GM19328 (cell line): ENCODE results near the gene GNA14.
"Not testable (repeated sequence)": the region's sequence is repeated elsewhere in the genome, so short reads cannot be mapped to it uniquely, and the experiment has no call there.

ENCODE experiments used
- ATAC-seq: cut with Tn5 transposase; IDR thresholded peaks from one replicate; pipeline ENCODE4 v1.9.1; 2021; ENCODE audit warnings: mild to moderate bottlenecking, moderate library complexity; ENCODE audit not compliant: unreplicated experiment

Gene GNA14

GRCh38 chr9:77422969-77423368, 225.2 kb downstream of the GNA14 start:
- ATAC-seq, result no peak

- no peak for ATAC-seq
These were observed 226.4 kb downstream of the GNA14 start for GRCh38 chr9:77421506-77422265.

GRCh38 chr9:77420641-77421040, 227.5 kb downstream of the GNA14 start:
- no peak for ATAC-seq

- ATAC-seq, result no peak
These were observed 229.9 kb downstream of the GNA14 start for GRCh38 chr9:77418226-77418625.

GRCh38 chr9:77417566-77417965, 230.6 kb downstream of the GNA14 start:
- ATAC-seq, result no peak

- not testable (repeated sequence) for ATAC-seq
These were observed 239.6 kb downstream of the GNA14 start for GRCh38 chr9:77408521-77408920.

- ATAC-seq, result no peak
These were observed 244.9 kb downstream of the GNA14 start for GRCh38 chr9:77403239-77403638.

GRCh38 chr9:77402286-77402685, 245.8 kb downstream of the GNA14 start:
- ATAC-seq, result no peak

- no peak for ATAC-seq
These were observed 248.2 kb downstream of the GNA14 start for GRCh38 chr9:77399964-77400363.

GRCh38 chr9:77398581-77398980, 249.5 kb downstream of the GNA14 start:
- not testable (repeated sequence) for ATAC-seq

- no peak for ATAC-seq
These were observed 255.8 kb downstream of the GNA14 start for GRCh38 chr9:77392328-77392727.

GRCh38 chr9:77391834-77392233, 256.3 kb downstream of the GNA14 start:
- no peak for ATAC-seq

- no peak for ATAC-seq
These were observed 261.9 kb downstream of the GNA14 start for GRCh38 chr9:77386187-77386586.

- ATAC-seq, result no peak
These were observed 263.7 kb downstream of the GNA14 start for GRCh38 chr9:77384406-77384805.

GRCh38 chr9:77375956-77376532, 272.1 kb downstream of the GNA14 start:
- no peak for ATAC-seq

GRCh38 chr9:77374266-77374665, 273.9 kb downstream of the GNA14 start:
- ATAC-seq, result no peak
